B cell (primary cell): ENCODE measurements around the gene PIP. TPM values are rescaled to one million over a fixed set of nuclear protein-coding genes. Genes with fewer than 3 reads are reported as not detected.
"Not testable (repeated sequence)": the region's sequence is repeated elsewhere in the genome, so short reads cannot be mapped to it uniquely, and the experiment has no call there.

Source experiments
- ATAC-seq: fragments of 200-7000 bp; cut with Tn5 transposase; one replicate; pipeline ENCODE4 v1.10.0; 2021; ENCODE audit warnings: low read depth, mild to moderate bottlenecking, moderate number of reproducible peaks, moderate library complexity
- CTCF ChIA-PET: fragments of 350-600 bp; sonication (Branson Sonifier 250); formaldehyde crosslinking; loops from one replicate; lab custom pipeline; 2021; ENCODE audit warnings: antibody characterized with exemption, inconsistent platforms; lab: Charles Lee
- POLR2A ChIA-PET: fragments of 350-600 bp; sonication (Branson Sonifier 250); formaldehyde crosslinking; loops from one replicate; lab custom pipeline; 2021; ENCODE audit warnings: antibody characterized with exemption; lab: Charles Lee
- DNase-seq: peaks from one replicate; pipeline ENCODE4 v3.0.0; 2013
- H2AFZ ChIP-seq: 2 replicates; pipeline ENCODE4 v1.6.1; 2012; ENCODE audit warnings: mild to moderate bottlenecking, low read depth, low read length; ENCODE audit not compliant: insufficient read depth, poor library complexity, severe bottlenecking
- H3K27ac ChIP-seq, 2 donors: 1 replicate in 1 of 2; 2 replicates in 1 of 2; pipeline ENCODE4 v1.5.1; 2012 to 2013; ENCODE audit warnings: low read length in 2 of 2, mild to moderate bottlenecking in 2 of 2, moderate library complexity in 1 of 2
- H3K27me3 ChIP-seq, 4 experiments: fragments of 200-600 bp in 1 of 4; sonication (generic) in 1 of 4; replicated peaks in 1 of 4; 1 replicate in 2 of 4; 2 replicates in 2 of 4; pipeline versions ENCODE4 v1.6.1 to v1.7.0; 2013 to 2016; ENCODE audit warnings: low read length in 3 of 4, mild to moderate bottlenecking in 2 of 4, mixed read lengths in 1 of 4, moderate library complexity in 1 of 4; ENCODE audit not compliant: insufficient read depth in 4 of 4, control insufficient read depth in 3 of 4; ENCODE audit errors: control extremely low read depth in 1 of 4
- H3K36me3 ChIP-seq, 2 experiments: replicated peaks in 1 of 2; 1 replicate in 1 of 2; 2 replicates in 1 of 2; pipeline versions ENCODE4 v1.6.1 to v1.7.1; 2013; ENCODE audit warnings: low read length in 1 of 2; ENCODE audit not compliant: insufficient read depth in 2 of 2, control insufficient read depth in 1 of 2; ENCODE audit errors: control extremely low read depth in 1 of 2, extremely low read depth in 1 of 2
- H3K4me1 ChIP-seq, 2 donors: fragments of 200-600 bp in 1 of 2; sonication (generic) in 1 of 2; 1 replicate in 1 of 2; 2 replicates in 1 of 2; pipeline versions ENCODE4 v1.5.1 to v1.6.1; 2013 to 2017; ENCODE audit warnings: low read length in 2 of 2; ENCODE audit not compliant: control insufficient read depth in 2 of 2, insufficient read depth in 2 of 2
- H3K4me2 ChIP-seq: replicated peaks from 2 replicates; pipeline ENCODE3; 2012; ENCODE audit warnings: mild to moderate bottlenecking, low read depth, low read length; ENCODE audit not compliant: poor library complexity, severe bottlenecking
- H3K4me3 ChIP-seq, 5 experiments: fragments of 200-600 bp in 1 of 5; sonication (generic) in 1 of 5; 1 replicate in 3 of 5; 2 replicates in 2 of 5; pipeline versions ENCODE4 v1.5.1 to v1.7.0; 2011 to 2016; ENCODE audit warnings: low read length in 4 of 5, mild to moderate bottlenecking in 4 of 5, low read depth in 2 of 5, control low read depth in 1 of 5, moderate library complexity in 1 of 5; ENCODE audit not compliant: insufficient read depth in 1 of 5; ENCODE audit errors: control extremely low read depth in 1 of 5, extremely low read depth in 1 of 5
- H3K79me2 ChIP-seq: fragments of 200-600 bp; sonication (generic); one replicate; pipeline ENCODE4 v1.6.0; 2016; ENCODE audit warnings: low read length; ENCODE audit not compliant: control insufficient read depth, insufficient read depth
- H3K9ac ChIP-seq: fragments of 200-600 bp; sonication (generic); 2 replicates; pipeline ENCODE4 v1.6.1; 2017; ENCODE audit warnings: mild to moderate bottlenecking, low read length, moderate library complexity
- H3K9me3 ChIP-seq, 3 donors: one replicate each; pipeline versions ENCODE4 v1.6.1 to v1.7.1; 2013; ENCODE audit warnings: low read length in 2 of 3; ENCODE audit not compliant: control insufficient read depth in 2 of 3, insufficient read depth in 1 of 3; ENCODE audit errors: control extremely low read depth in 1 of 3
- H4K20me1 ChIP-seq: 2 replicates; pipeline ENCODE4 v1.6.0; 2012; ENCODE audit warnings: mild to moderate bottlenecking, low read length; ENCODE audit not compliant: insufficient read depth, control insufficient read depth, poor library complexity, severe bottlenecking
- H3K27ac Mint-ChIP-seq: one replicate; pipeline ENCODE4 v1.8.0; 2021; ENCODE audit warnings: mixed read lengths
- H3K27me3 Mint-ChIP-seq: one replicate; pipeline ENCODE4 v1.8.0; 2021; ENCODE audit warnings: mixed read lengths
- H3K4me1 Mint-ChIP-seq: one replicate; pipeline ENCODE4 v1.8.0; 2021; ENCODE audit warnings: mixed read lengths
- H3K4me3 Mint-ChIP-seq: one replicate; pipeline ENCODE4 v1.8.0; 2021; ENCODE audit warnings: mixed read lengths
- H3K9me3 Mint-ChIP-seq: one replicate; pipeline ENCODE4 v1.8.0; 2022; ENCODE audit warnings: mixed read lengths; ENCODE audit not compliant: insufficient read depth
- CTCF ChIP-seq: fragments of 200-600 bp; IDR thresholded peaks from one replicate; pipeline ENCODE4 v1.8.0; 2022; ENCODE audit warnings: antibody characterized with exemption, mild to moderate bottlenecking
- EZH2 ChIP-seq: IDR thresholded peaks from 2 replicates; pipeline ENCODE4 v1.6.1; 2012; ENCODE audit warnings: borderline replicate concordance, low read depth, mild to moderate bottlenecking, moderate library complexity, low read length; ENCODE audit not compliant: insufficient read depth, poor library complexity, severe bottlenecking
- WGBS: methylation state at CpG from one replicate; pipeline ENCODE4 v1.1.5; 2013; ENCODE audit warnings: missing lambda C conversion rate; ENCODE audit not compliant: insufficient coverage; 5-methylcytosine and 5-hydroxymethylcytosine counted together
- intact Hi-C: fragments of 100-400 bp; cut with micrococcal nuclease; formaldehyde crosslinking; loops from one replicate; pipeline ENCODE4 v1.10.0; 2022
- polyA plus RNA-seq: library from polyadenylated mRNA; depleted of rRNA; stranded (reverse); fragments of >200 nt; gene quantifications from 2 replicates; pipeline ENCODE4 v1.2.3, GENCODE V29; 2012
- total RNA-seq, 2 donors: library from RNA; stranded (reverse); fragments of 120-200 nt in 1 of 2; gene quantifications; 1 replicate in 1 of 2; 2 replicates in 1 of 2; pipeline versions ENCODE4 v1.2.3 to v1.2.4, GENCODE V29; 2013 to 2022

The PIP gene
- total and polyA plus RNA-seq, 2 donors (not counting 1 experiment from before 2014, with no cell fraction given), result not detected

- no peaks in the 10 kb centered on the region for H3K79me2 ChIP-seq
- no peak overlapping the region for H3K4me2 ChIP-seq
- no peaks in the 10 kb centered on the region for H3K36me3 ChIP-seq
- H3K9me3 Mint-ChIP-seq, result peaks cover 9% of the 10 kb centered on the region
- no peak overlapping the region for H2AFZ ChIP-seq
- H3K9me3 ChIP-seq, result peaks cover 0 to 4% (median 0%) of the 10 kb centered on the region in 3 donors
- ATAC-seq, result no peak
- H3K4me1 Mint-ChIP-seq, result no peaks in the 10 kb centered on the region
- no peak overlapping the region for H3K9ac ChIP-seq
- H3K4me3 ChIP-seq, result no peak overlapping the region
- H3K27me3 Mint-ChIP-seq, result no peaks in the 10 kb centered on the region
- CTCF ChIA-PET, result no interaction called here
- POLR2A ChIA-PET, result no interaction called here
- intact Hi-C loops, result no loop called here
- no peaks in the 10 kb centered on the region for H3K4me1 ChIP-seq
- H3K27ac ChIP-seq, result no peak overlapping the region
- H4K20me1 ChIP-seq, result no peaks in the 10 kb centered on the region
- no peaks in the 10 kb centered on the region for H3K27me3 ChIP-seq
- DNase-seq, result no peak
- no peak overlapping the region for H3K4me3 Mint-ChIP-seq
- H3K27ac Mint-ChIP-seq, result no peak overlapping the region
- TF ChIP-seq CTCF, result no peak
- no peak for TF ChIP-seq EZH2
Measured at GRCh38 chr7:143148651-143149050, 16.8 kb downstream of the PIP start.

GRCh38 chr7:143150696-143151095, 18.8 kb downstream of the PIP start:
- H3K4me3 ChIP-seq, H3K27ac ChIP-seq, H4K20me1 ChIP-seq, H3K27me3 ChIP-seq, H3K4me3 Mint-ChIP-seq, POLR2A ChIA-PET, H3K27me3 Mint-ChIP-seq, intact Hi-C loops, H3K79me2 ChIP-seq, H3K9ac ChIP-seq, H2AFZ ChIP-seq, H3K4me1 ChIP-seq, H3K36me3 ChIP-seq, H3K9me3 Mint-ChIP-seq, DNase-seq, H3K4me2 ChIP-seq, H3K4me1 Mint-ChIP-seq, H3K9me3 ChIP-seq, H3K27ac Mint-ChIP-seq, ATAC-seq, CTCF ChIA-PET: not testable (repeated sequence)
- no CpG with 5 or more reads among the region's 6 CpGs for WGBS

GRCh38 chr7:143158617-143159016, 26.7 kb downstream of the PIP start:
- ATAC-seq, H4K20me1 ChIP-seq, intact Hi-C loops, POLR2A ChIA-PET, H3K27me3 ChIP-seq, H3K36me3 ChIP-seq, CTCF ChIA-PET, H3K27me3 Mint-ChIP-seq, H3K9ac ChIP-seq, H3K4me1 ChIP-seq, H2AFZ ChIP-seq, H3K4me2 ChIP-seq, H3K27ac Mint-ChIP-seq, H3K4me3 Mint-ChIP-seq, H3K9me3 ChIP-seq, H3K79me2 ChIP-seq, H3K4me3 ChIP-seq, H3K4me1 Mint-ChIP-seq, H3K9me3 Mint-ChIP-seq, DNase-seq, H3K27ac ChIP-seq: not testable (repeated sequence)
- 100% methylated on average over 2 of the region's 3 CpGs for WGBS
